ENCODE data around the gene TVP23A.

TVP23A gene

DNA sequence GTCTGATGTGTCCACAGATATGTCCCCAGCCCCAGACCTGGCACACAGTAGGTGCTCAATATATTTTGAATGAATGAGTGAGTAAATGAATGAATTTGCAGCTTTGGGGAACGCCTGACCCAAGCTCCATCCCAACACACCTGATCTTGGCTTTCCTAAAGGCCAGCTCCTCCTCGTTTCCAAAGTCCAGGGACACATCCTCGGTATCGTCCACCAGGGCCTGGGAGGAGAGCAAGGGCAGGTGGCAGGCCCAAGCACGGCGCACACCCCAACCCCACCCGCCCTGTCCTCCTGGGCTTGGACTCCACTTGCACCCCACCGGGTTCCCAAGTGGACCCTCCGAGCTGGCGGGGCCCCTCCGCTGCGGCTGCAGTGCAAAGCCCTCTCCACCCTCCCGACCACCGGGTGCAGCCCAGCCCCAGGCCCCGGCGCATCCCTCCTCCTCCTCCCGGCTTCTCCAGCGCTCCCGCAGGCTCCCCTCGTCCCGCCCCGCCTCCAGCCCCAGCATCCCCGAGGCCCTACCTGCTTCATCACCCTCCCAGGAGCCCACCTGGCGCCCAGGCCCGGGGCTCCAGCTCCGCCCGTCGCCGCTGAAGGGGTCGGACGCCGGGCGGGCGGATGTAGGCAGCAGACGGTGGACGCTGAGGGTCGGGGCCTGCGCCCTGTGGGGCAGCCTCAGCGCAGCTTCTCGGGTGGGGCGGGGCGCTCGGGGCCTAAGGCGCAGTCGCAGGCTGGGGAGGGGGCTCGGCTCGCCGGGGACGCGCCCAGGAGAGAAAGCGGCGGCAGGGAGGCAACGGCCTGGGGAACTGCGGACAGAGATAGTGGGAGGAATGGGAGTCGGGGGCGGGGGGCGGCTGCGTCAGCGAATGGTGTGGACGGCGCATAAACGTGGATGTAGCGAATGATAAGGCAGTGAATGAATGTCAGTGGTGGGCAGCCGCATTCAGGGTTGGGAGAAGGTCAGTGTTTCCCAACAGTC, at the start of gene TVP23A:
TVP23A (minus strand) TSS at position 832 of the 979 bp plus-strand sequence; CDS start at position 531, 301 bp downstream.
- DNase-seq = no peak

DNA sequence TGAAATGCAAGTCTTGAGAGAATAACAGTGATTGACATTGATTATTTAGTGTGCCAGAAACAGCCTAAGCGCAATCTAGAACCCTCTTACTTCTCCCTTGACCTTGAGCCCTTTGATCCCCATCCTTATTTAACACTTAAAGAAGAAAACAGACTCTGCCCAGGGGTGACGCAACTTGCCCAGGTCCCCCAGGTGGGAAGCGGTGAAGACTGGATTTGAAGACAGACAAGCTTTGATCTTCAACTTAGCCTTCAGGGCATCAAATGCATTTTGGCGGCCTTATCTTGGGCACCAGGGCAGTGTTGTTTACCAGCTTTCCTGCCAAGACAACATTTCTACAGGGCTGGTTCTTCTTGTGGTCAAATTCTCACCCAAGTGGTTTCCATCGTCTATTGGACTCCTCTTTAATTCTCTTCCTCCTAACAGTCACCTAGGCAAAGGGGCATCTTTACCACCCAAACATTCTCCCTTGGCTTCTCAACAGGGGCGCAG, 49.6 kb upstream of the TVP23A start:
- DNase-seq = no peak

DNA sequence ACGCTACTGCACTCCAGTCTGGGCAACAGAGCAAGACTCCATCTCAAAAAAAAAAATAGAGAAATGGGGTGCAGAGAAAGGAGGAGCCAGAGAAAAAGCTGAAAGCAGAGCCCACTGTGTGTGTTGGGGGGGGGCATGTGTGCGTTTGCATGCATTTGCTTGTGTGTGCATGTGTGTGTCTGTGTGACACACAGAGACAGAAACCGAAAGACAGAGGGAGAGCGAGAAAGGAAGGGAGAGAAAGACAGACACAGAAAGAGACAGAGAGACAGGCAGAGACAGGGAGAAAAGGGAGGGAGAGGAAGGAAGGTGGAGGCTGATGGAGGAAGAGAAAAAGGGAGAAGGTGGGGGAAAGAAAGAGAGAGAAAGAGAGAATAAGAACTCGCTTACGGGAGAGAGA, 48.6 kb upstream of the TVP23A start:
- no peak for DNase-seq

DNA sequence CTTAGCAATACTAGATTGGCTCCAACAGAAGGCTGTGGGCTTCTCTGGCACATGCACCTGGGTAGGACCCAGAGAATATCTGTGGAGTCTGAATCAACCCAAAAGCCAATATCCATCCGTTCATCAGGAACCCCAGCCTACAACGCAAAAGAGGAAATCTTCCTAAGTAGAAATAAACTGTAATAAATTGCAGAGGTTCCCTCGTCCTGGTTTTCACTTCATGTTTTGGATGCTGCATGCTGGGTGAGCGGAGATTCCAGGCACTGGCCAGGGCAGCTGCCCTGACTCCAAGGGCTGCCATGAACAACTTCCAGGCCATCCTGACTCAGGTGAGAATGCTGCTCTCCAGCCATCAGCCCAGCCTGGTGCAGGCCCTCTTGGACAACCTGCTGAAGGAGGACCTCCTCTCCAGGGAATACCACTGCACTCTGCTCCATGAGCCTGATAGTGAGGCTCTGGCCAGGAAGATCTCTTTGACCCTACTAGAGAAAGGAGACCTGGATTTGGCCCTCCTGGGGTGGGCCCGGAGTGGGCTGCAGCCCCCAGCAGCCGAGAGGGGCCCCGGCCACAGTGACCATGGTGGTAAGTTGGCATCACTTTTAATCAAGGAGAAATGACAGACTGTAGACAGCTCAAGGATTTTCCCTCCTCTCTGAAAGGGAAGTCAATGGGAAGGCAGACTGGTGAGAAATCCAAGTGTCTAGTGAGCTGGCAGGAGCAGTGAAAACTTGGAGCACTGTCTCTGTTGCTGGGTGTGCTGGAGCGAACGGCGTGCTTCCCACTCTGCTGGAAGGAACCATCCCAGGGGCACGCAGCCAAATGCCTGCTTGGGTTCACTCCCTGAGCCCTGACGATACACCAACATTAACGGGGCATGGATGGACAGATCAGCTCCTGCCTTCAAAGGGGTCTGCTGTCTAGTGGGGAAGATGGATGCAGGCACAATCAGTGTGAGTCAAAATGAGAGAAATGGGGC, 47.7 kb upstream of the TVP23A start:
- DNase-seq = no peak

DNA sequence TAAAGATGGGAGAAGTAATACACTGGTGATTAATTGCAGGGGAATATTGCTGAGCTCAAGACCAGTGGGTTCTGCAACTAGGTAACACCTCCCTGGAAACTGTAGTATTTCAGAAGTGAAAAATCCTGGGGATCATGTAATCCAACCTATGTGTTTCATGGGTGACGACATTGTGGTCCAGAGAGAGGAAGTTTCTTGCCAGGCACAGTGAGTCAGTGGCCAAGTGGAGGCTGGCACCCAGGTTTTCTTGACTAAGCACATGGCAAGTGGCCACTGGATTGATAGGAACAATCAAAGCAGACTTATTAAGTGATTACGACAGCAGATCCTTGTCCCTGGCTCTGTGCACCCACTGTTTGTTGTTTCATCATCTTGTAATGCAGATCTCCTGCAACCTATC, 43.8 kb upstream of the TVP23A start:
- DNase-seq = peak; percentile 31

DNA sequence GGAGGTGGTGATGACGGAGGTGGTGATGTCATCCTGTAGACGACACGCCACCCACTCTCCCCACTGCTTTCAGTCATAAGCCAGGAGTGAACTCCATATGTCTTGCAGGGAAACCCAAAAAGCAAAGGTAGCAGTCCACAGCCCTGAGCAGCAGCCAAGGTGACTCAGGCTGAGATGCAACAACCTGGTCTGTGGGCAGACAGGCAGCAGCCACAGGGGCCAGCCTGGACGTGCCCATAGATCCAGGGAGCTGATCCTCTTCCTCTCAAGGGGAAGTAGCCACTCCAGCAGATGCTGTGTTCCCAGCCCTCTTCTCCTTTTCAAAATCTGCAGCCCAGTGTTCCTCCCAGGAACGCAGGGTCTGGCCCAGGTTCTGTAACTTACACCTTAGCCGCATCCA, 41.1 kb upstream of the TVP23A start:
- no peak for DNase-seq

DNA sequence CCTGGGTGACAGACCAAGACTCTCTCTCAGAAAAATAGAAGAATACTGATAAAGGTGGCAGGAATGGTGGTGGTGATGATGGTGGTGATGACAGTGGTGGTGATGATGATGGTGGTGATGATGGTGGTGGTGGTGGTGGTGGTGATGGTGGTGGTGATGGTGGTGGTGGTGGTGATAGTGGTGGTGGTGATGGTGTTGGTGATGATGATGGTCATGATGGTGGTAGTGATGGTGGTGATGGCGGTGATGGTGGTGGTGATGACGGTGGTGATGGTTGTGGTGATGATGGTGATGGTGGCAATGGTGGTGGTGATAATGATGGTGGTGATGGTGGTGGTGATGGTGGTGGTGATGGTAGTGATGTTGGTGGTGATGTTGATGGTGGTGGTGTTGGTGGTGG, 40.4 kb upstream of the TVP23A start:
- no peak for DNase-seq

DNA sequence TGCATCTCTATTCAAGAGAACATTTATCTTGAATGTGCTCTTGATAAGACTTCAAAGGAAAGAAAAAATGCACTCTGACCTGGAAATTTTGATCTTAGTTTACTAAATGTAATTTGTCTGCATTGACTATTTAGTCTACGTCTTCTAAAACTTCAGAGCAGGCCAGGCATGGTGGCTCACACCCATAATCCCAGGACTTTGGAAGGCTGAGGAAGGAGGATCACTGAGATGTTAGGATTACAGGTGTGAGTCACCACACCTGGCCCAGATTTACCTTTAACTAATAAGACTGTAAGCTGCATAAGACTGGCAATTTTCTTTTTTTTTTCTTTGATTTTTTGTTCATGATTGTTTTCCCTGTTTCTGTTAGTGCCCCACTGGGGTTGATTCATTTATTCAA, 39.6 kb upstream of the TVP23A start:
- no peak for DNase-seq

DNA sequence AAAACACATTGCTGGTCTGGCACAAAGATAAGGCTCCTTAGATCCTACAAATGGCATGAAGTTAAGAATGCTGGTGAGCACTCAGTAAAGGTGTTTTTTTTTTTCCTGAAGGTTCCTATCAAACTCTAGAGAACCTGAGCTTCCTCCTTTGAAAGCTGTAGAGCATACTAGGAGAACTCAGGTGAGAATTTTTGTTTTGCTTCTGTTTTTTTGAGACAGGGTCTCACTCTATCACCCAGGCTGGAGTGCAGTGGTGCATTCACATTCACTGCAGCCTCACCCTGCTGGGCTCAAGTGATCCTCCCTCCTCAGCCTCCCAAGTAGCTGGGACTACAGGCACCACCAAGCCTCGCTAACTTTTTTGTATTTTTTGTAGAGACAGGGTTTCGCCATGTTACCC, 37.4 kb upstream of the TVP23A start:
- DNase-seq = no peak

DNA sequence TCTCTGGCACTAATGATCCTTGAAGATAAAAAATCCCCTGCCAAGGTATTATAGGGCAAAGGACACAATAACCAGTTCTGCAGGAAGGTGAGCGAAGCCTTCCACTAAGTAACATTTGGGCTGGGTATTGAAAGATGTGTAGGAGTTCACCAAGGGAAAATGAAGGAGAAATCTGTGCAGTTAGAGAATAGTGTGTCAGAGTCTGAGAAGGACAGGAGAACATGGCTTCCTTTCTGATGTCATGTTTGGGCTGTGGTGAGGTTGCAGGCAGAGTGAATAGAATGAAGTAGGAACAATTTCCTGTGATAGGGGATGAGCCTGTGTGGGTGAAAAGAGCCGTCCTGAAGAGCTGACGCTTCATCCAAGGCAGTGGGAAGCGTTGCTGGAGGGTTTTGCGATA, 34.4 kb upstream of the TVP23A start:
- no peak for DNase-seq

DNA sequence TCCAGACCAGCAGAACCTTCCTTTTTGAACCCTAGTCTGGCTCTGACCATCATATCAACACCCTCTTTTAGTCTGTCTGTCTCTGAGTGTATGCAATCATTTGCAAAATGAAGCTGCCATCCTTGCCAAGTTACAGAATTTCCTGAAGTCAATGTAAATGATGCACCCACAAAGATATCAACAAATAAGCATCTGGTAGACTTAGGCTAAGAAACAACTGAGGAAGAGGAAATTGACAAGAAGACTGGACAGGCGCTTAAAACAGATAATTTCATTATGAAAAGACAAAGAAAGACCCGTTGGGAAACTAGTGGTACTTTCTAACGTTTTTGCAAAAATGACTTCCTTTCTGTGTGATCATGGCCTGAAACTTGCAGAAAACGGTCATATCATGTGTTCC, 33.7 kb upstream of the TVP23A start:
- DNase-seq = no peak

DNA sequence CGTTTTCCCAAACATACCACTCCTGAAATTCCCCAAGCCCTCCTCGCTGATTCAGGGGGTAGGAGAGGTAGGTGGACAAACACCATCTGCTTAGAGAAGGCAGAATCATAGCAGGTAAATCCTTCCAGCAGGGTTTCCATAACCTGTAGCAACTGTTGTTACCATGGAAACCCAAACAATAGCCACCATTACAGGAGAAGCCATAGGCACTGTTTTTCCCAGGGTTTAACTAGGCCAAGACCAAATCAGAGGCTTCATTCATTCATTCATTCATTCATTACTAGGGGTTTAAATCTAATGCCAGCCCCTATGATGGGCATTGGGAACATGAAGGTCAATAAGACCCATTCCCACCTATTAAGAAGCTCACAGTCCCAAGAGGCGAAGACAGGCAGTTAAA, 32.9 kb upstream of the TVP23A start:
- DNase-seq = no peak

DNA sequence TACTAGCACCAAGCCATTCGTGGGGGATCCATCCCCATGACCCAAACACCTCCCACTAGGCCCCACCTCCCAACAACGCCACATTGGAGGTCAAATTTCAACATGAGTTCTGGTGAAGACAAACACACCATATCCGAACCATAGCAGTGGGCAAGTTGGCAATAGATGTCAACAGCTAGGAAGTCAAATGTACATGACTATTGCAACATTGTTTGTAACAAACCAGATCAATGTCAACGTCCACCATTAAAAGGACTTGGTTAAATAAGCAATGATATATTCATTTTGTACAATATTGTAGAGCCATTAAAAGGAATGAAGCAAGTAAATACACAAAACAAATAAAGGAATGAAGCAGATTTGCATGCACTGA, 31.9 kb upstream of the TVP23A start:
- no peak for DNase-seq

DNA sequence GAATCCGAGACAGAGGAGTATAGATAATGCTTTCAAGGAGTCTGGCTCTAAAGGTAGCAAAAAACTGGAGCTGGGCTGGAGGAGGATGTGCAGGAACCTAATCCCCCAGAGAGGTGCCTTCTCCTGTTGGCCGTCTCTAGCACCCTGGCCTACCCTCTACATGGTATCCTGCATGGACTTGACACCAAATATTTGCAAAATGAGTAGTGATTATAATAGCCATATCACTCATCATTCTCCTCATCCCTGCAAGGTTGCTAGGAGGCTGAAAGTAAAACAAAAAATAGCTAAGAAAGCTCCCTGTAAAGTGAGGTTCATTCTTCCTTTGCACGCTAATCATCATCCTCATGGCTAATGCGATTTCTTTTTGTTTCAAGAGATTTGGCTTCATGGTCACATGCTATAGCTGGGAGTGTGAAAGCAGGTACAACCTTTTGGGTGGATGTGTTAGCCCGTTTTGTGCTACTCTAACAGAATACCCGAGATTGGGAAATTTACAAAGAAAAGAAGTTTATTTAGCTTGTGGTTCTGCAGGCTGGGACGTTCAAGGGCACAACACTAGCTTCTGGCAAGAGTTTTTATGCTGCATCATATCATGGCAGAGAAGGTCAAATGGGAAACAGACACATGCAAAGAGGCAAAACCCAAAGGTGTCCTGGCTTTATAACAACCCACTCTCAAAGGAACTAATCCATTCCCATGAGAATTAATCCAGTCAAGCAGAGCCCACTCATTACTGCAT, 31.3 kb upstream of the TVP23A start:
- no peak for DNase-seq

DNA sequence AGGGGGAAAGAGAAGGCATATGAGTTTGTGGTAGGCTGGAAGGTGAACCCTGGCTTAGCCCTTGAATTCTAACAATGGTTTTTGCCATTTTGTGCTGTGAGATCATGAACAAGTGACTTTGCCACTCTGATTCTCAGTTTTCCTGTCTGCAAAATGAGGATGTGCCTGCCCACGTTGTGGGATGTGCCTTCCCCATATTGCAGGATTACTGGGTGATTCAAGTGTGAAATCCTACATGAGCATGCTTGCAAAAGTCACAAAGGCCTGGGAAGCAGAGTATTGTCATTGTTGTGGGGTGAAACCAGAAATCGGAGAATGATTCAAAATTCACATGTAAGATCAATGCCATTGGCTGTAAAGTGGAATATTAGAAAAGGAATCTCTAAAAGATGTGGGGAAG, 28.6 kb upstream of the TVP23A start:
- DNase-seq = no peak

DNA sequence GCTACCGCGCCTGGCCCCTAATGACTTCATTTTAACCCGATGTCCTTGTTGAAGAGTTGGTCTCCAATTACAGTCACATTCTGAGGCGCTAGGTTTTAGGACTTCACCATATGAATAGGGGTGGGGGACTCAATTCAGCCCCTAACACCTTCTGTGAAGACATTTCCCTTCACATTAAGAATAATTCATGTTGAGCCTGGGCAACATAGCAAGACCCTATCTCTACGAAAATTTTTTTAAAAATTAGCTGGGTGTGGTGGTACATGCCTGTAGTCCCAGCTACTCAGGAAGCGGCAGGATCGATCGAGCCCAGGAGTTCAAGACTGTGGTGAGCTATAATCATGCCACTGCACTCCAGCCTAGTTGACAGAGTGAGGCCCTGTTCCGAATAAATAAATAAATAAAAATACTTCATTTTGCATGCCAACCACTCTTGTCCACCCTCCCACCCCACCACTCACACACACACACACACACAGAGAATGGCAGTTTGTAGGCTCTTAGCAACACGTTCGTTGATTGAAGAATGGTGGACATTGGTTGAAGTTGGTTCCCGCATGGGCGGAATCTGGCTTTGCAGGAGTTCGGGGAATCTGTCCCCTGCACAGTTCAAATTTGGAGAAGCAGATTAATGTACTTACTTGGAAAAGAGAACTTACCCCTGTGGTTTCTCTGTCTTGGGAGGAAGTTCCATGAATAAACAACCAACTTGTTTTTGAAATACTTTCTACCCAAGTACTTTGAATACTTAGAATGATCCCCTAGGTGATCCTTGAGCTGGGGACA, 27.8 kb upstream of the TVP23A start:
- no peak for DNase-seq

DNA sequence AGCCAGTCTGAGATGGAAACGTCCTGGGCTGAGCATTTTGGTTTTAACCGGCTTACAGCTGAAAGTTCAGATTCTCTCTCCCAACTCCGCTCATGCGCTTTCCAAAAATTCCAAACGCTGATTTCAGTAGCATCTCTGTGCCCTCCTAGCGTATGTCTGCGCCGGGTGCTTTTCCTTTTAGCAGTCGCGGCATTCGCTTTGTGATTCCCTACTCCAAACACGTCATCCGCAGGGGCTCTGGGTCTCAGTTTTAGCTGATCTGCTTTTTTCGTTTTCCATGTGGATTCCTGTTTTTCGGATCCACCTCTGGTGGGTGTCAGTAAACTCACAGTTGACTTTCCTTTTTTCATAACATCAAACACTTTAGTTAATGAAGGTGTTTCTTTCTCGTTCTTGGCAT, 22.1 kb upstream of the TVP23A start:
- no peak for DNase-seq

DNA sequence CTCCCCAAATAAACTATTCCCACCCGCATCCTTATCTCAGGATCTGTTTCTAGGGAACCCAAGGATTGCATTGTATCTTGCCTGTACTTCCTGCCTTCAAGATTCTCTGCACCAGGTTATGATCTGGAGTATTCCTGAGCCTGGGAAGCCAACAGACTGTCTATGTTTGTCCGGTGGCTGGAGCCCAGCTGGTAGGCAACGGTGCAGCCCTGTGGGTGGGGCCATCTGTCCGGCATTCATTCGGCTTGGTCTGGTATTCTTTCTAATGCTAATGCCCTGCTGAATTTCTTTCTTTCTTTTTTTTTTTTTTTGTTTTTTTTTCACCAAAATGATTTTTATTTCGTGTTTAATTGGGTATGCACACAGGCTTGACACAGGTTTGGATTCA, 20.7 kb upstream of the TVP23A start:
- DNase-seq = no peak

DNA sequence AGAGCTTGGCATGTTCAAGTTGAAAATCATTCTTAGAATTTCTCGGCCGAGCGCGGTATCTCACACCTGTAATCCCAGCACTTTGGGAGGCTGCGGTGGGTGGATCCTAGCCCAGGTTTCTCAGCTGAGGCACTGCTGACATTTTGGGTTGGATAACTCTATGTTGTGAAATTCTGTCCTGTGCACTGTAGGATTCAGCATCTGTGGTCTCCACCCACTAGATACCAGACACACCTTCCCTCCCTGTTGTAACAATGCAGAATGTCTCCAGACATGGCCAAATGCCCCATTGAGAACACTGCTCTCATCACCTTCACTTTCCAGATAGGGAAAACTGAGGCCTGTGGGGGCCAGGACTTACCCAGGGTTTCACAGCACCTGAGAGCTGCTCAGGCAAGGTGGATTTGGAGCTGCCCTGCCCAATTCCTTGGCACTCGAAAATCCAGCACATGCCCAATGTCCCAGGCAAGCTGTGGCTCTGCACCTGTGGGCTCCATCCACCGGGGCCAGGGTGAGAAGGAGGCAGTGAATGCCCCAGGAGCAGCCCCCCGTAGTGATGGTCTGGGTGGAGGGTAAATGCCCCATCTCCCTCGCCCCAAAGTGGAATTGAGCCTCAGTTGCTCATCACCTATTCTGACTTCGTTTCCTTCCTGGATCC, 20.2 kb upstream of the TVP23A start:
- no peak for DNase-seq

DNA sequence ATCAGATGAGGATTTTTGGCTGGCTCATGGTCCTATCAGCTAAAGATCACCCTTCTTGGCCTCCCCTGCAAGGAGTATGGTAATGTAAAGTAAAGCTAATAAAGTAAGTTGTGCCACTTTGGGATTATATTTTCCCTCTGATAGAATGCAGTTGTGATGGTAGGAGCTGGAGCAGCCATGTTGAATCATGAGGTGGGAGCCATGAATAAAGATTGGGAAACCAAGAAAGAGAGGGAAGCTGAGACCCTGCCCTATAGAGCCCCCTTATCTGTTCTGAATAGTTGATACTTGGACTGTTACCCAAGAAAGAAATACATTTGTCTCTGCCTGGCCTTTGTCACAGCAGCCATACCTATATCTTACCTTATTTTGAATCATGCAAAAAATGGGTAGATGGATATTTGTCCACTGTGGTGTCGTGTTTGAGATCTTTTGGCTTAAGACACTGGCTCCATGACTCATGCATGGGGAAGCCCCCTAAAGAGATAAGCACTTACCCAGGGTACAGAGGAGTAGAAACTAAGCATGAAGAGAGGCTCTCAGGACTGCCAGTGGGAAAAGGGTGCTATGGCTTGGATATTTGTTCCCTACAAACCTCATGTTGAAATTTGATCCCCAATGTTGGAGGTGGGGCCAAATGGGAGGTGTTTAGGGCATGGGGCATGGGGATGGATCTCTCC, 17.7 kb upstream of the TVP23A start:
- no peak for DNase-seq

Data from CD4-positive, alpha-beta T cell treated with Interleukin-10 for 1 hour (primary cell).